NCI-H345 (cell line): ENCODE results near the gene ROPN1B.

Experiments used
- DNase-seq: peaks from one replicate; lab custom pipeline; 2025; lab: John Stamatoyannopoulos, UW

The ROPN1B gene

DNA sequence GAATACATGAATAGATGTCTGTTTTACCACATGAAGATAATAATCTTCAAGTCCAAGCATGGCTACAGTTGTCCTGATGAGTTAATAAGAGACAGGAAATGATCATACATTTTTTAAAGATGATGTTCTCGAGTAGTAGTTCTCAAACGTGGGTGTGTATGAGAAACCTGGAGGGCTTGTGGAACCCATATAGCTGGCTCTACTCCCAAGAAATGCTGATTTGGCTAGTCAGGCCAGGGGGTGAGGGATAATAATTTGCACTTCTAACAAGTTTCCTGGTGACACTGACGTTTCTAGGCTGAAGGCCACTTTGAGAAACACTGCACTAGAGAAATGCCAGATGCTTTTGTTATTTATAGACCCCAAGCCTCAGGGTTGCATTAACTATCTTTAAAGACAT, 37.0 kb downstream of the ROPN1B start:
- DNase-seq, result no peak

GRCh38 chr3:126008219-126008618, 39.2 kb downstream of the ROPN1B start:
- DNase-seq, result no peak

- DNase-seq, result no peak
Measured at GRCh38 chr3:126009181-126009580, 40.2 kb downstream of the ROPN1B start.

DNA sequence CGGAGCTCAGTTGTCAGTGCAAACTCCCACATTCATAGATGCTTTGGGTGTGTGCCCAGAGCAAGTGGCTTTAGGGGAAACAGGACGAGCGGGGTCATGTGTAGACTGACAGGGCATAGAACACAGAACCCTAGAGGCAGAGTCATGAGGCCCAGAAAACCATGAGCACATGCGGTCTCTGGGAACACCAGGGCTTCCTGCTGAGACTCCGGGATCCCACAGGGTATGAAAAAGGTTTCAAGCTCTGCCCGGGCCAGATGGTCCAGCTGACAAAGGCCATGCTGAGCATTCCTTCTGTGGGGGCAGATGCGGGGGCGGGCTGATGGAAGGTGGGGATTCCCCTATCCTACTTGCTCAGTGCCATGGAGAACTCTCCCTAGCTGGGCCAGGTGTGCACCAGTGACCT, 44.8 kb downstream of the ROPN1B start:
- no peak for DNase-seq

DNA sequence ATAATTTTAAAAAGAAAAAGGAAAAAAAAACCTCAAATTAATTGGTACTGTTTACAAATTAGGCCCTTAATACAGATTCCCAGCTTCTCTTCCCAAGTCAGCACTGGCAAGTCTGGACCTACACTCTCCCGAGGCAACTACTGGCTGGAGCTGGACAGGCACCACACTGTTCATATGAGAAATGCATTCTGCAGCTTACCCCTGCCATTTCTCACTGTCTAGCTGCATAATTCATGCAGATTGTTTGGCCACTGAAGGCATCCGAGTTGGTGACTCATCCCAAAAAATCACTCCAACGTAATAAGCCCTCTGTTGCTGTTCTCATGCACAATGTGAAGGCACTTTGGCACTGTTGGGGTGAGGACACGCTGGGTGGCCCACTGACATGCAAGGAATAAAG, 45.3 kb downstream of the ROPN1B start:
- no peak for DNase-seq

DNA sequence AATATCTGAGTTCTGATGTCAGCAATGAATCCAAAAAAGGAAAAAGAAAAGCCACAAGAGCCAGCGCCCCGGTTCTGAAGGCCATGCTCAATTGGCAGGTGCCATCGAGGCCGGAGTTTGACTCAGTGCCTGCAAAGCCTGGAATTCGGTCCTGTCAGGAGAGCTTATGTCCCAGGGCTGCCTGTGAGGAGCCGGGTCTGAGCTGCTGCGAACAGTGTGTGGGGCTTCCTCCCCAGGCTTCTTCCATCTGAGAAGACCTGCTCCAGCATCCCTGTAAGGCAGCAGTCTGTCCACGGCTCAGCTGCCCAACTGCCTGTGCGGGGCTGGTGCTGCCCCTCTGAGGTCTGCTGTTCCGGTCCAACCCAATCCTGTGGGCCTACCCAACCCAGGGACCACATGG, 46.1 kb downstream of the ROPN1B start:
- no peak for DNase-seq

DNA sequence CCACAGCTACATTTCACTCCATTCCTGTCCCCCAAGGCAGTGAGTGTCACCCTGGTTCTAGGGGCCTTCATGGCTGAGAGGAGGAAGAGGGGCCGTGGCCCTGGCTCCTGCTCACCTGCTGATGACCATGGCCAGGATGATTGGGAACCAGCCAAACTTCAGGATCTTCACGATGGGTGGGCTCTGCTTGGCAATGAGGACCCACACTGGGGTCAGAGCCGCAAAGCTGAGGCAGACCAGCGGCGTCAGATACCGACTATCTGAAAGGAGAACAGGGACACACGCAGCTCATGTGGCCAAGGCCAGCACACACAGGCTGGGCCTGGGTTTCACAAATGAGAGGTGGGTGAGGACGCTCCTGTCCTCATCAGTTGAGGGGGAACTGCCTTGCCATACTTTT, 47.6 kb downstream of the ROPN1B start:
- no peak for DNase-seq

DNA sequence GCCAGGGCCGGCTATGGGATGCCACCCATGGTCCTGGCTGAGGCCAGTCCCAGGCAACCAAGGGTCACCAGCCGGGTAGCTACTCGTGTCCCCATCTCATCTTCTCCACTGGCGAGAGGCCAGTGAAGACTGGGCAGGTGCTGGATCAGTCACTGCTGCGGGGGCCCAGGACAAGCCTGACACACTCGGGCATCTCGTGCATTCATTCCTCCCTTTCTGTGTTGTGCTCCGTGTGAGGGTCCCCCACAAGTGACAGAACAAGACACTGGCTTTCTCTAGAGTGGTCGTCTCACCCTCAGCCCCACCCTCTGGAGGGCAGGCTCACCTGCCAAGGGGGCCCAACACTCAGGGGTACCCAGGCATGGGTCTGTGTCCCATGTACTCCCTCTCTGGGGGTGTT, 48.4 kb downstream of the ROPN1B start:
- no peak for DNase-seq

- DNase-seq, result no peak
Measured at GRCh38 chr3:126018545-126018944, 49.6 kb downstream of the ROPN1B start.

GRCh38 chr3:126018995-126019394, 50.0 kb downstream of the ROPN1B start:
- DNase-seq, result no peak

DNA sequence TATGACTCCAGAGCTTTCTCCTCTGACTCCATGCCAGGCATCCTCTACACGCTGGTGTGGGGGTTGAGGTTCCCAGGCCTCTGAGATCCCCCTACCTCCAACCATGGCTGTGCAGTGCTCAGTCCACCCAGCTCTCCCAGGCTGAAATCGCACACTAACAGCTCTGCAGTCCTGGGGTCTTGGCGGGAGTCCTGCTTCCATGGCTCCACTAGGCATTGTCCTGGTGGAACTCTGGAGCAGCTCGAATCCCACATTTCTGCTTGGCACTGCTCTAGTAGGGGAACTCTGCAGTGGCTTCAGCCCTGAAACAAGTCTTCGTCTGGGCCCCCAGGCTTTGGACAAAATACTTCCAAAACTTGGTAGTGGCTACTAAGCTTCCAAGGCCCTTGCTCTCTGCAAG, 50.7 kb downstream of the ROPN1B start:
- no peak for DNase-seq

- DNase-seq, result no peak
Measured at GRCh38 chr3:126021224-126021623, 52.2 kb downstream of the ROPN1B start.

GRCh38 chr3:126021702-126022101, 52.7 kb downstream of the ROPN1B start:
- DNase-seq, result no peak

DNA sequence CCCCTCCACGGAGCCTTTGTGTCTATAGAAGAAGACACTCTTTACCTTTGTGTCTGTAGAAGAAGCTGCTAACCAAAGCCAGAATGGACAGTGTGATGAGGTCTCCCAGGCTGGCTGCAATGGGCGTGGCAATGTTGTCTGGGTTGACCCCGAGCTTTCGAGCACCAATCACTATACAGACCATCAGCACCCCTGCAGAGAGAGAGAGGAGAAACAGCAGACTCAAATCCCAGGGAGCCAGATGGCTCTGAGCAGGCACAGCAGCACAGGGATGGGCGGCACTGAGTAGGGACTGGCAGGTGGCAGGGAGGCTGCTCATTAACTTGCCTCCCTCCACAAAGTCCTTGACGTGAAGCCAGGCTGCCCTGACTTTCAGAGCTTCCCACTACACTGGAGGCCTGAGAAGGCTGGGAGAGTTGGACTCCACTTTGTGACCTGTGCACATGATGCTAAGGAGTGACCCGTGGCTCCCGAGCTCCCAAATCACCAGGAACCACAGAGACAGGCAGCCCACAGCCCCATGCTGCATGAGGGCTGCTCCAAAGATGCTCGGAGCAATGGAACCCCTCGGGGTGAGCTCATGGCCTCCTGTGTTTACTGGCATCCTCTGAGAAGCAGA, 53.9 kb downstream of the ROPN1B start:
- no peak for DNase-seq

GRCh38 chr3:126023390-126023789, 54.4 kb downstream of the ROPN1B start:
- DNase-seq, result no peak

- DNase-seq, result no peak
Measured at GRCh38 chr3:126024049-126024854, 55.3 kb downstream of the ROPN1B start.

DNA sequence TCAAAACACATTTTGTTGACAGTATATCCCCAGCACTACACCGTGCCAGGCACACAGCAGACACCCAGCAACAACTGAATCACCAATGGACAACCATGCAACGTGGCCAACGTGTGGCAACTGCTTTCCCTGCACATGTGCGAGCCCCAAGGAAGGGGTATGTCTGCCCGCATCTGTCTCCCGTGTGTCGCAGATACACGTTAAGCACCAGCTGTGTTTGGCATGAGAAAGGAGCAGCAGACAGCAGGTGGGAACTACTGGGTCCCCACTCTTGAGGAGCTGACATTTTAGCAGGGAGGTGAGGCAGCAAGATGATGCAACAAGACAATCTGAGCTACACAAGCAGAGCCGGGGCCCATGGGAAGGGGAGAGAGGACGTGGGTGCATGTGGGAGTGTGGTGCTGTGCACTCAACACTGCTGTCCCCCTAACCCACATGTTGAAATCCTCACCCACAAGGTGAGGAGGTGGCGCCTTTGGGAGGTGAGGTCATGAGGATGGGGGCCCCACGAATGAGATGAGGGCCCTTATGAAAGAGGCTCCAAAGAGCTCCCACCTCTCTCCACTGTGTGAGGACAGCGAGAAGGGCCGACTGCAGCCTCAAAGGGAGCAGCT, 56.2 kb downstream of the ROPN1B start:
- DNase-seq, result no peak

GRCh38 chr3:126025862-126026261, 56.9 kb downstream of the ROPN1B start:
- DNase-seq, result no peak

DNA sequence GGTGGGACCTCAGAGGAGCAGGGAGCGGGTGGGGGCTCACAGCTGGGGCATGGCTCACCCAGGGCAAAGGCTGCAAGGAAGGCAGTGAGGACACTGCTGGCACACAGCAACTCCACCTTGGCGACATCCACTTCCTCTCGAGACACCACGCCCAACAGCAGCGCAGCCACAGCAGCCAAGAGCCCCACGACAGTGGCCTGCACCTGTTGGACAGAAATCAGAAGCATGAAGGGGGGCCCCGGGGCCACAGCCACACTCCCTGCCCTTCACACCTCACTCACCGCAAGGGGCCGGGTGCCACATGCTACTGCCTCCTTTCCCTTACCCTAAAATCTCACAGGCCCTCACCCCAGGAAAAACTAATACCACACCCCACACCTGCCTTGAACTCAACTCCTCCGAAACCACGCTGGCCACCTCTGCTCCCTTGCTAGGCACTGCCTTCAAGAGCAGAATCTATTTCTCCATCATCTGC, 57.3 kb downstream of the ROPN1B start:
- no peak for DNase-seq

DNA sequence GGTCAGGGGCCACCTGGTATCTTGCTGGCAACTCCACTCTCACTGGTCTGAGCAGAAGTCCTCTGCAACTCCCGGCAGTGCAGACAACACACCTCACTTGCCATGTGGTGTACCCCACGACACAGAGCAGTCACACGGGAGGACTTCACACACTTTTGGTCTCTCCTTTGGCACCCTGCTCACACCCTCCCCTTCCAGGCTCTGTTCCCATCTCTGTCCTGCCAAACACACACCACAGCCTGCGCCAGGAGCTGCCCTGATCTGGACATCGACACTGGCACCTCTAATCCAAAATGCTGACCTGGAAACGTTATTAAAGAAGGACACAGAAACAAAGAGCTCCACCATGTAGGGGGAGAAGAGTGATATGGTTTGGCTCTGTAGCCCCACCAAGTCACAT, 57.8 kb downstream of the ROPN1B start:
- DNase-seq, result no peak

- DNase-seq, result no peak
Measured at GRCh38 chr3:126028096-126028495, 59.1 kb downstream of the ROPN1B start.

GRCh38 chr3:126029241-126029640, 60.3 kb downstream of the ROPN1B start:
- no peak for DNase-seq

- DNase-seq, result no peak
Measured at GRCh38 chr3:126030455-126030854, 61.5 kb downstream of the ROPN1B start.
